NCI-H1105 treated with DMSO at 0.1 percent for 48 hours (cell line): ENCODE data around the gene CDON.
"Not testable (repeated sequence)": the region's sequence is repeated elsewhere in the genome, so short reads cannot be mapped to it uniquely, and the experiment has no call there.

Experiments
- DNase-seq: peaks from one replicate; lab custom pipeline; 2025; lab: John Stamatoyannopoulos, UW

The CDON gene

DNA sequence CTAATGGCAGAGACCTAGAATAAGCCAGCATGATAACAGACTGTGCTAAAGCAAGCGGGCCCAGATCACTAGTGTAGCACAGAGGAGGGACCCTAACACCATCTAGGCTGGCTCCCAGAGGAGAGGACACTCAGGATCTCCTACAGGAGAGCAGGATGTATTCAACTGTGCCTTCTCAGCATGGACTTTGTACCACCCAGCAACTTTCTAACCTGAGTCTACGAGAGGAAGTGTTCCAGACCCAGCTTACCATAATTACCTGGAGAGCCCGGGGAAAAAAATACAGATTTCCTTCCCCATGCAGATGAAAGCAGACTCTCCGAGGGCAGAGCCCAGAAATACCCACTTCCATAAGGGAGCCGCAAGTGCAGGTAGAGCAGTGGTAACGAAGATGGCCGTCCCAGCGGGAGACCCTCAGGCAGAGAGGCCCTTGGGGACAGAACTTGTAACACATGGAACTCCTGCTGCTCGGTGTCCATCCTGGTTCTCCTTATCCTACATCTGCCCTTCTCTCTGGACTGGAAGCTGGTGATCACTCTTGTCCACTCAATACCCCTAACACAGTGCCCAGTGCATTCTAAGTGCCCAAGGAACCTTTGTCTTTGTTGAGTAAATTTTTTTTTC lies 138.2 kb downstream of the CDON start:
- no peak for DNase-seq

DNA sequence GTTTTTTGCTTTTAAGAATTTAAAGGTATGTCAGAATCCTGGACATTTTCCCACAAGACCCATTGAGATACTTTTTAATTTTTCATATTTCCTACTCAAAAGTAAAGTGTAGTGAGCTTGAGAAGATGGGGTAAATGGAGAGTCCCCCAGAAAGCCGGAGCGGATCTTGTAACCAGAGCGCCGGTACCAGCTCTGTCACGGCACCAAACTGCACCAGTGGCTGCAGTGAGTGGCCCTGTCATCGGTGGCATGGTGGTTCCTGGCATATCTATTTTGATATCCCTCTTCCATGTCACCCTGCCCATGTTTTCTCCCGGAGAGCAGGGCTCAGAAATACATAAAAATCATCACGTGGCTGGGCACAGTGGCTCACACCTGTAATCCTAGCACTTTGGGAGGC lies 139.0 kb downstream of the CDON start:
- DNase-seq, result no peak

DNA sequence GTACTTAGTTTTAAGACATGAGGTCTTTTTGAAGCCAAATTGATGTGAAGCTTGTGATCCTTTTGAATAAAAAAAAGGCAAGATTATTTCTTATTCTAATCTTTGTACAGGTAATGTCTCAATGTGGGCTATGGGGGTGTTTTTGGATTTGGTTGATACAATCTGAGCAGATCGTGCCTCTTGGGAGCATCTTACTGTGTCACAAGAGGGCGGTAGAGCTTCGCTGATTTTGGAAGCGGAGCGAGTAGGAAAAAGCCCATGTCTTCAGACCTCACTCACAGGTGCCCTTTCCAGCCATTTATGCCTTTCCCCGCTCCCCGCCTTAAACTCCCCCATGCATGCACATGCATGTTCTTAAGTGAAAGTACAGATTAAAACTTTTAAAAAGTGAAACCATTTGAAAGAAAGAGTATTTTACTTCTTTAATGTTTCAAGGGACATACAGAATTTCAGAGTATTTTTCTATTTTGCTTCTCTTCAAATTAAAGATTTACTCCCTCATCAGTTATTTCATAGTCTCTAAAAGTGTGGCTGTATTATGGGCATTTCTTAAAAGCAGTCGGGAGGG lies 139.6 kb downstream of the CDON start:
- DNase-seq, result peak; percentile 82

DNA sequence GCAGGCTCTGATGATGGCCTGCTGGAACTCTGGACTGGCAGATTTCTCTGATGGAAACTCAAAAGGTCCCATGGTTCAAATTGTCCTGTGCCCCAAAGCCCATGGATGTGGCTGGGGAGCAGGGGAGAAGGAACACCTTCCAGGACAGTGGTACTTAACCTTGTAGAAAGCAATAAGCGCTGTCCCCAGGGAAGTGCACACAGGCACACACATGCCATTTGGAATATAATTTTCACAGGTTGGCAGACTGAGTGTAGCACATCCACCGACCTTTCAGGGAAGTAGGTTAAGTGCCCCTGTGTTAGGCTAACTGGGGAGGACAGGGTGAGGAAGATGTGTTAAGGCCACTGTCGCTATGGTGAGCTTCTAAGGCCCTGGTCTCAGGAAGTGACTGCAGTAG lies 140.5 kb downstream of the CDON start:
- no peak for DNase-seq

DNA sequence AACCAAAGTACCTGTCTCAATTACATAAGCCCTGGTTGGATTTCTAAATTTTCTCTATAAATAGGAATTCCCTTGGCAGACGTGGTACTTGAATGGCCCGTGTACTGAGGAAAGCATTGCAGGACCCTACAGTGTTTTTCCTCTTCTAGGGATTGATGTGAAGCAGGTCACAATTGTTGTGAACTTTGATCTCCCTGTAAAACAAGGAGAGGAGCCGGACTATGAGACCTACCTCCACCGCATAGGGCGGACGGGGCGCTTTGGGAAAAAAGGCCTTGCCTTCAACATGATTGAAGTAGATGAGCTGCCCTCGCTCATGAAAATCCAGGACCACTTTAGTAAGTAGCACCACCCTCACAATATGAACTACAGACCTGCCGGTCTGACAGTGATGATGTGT lies 141.6 kb downstream of the CDON start:
- no peak for DNase-seq

DNA sequence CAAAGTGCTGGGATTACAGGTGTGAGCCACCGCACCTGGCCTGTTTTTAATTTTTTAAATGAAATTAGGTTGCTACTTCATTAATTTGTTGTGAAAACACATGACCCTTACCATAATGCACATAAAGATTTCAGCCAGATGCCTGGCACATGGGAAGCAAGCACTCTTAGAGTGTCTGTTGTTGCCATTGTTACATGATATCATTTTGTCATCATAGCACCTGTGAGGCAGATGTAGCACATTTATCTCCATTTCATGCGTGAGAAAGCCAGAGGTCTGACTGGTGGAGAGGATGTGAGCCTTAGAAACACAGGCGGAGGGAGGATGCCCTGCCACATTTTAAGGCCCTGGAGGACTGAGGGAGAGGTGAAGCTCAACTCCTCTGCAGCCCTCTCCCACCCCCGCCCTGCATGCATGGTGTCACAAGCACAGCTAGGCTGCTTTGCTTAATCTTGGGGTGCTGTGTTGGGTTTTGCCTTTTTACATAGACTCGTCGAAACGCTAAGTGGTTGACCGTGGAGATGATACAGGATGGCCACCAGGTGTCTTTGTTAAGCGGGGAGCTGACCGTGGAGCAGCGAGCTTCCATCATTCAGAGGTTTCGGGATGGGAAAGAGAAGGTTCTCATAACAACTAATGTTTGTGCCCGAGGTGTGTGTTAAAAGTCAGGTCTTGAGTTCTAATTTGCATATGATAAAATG lies 144.4 kb downstream of the CDON start:
- DNase-seq, result no peak

DNA sequence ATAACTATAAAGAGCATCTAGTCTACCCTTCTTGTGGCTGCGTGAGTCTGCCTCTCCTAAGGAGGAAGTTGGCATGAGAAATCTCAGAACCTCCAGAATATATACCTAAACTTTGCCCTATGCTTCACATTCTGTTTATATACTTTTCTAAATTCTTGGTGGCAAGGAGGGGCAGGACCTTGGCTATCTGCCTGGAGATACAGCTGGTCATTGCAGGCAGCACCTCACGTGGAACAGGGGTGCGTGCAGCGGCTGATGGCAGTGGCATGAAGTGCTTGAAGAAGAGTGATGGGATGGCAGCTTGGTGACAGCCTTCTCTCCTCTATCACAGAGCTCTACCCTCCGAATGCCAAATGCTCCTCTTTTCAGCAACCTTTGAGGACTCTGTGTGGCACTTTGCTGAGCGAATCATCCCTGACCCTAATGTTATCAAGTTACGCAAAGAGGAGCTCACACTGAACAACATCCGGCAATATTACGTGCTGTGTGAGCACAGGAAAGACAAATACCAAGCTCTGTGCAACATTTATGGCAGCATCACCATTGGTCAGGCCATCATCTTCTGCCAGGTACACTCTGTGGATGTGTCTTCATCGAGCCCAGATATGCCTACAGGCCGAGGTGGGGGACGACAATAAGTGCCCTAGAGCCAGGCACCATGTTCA lies 145.9 kb downstream of the CDON start:
- DNase-seq, result no peak

DNA sequence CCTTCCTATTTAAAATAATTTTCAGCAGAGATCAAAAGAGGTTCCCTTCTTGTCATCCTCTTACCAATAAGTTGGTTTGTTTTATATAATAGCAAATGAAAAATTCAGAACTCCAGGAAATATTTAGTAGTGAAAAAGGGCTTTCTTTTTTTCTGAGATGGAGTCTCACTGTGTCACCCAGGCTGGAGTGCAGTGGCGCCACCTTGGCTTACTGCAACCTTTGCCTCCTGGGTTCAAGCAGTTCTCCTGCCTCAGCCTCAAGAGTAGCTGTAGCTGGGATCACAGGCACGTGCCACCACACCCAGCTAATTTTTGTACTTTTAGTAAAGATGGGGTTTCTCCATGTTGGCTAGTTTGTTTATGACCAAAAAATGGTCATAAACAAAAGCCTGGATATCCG lies 148.1 kb downstream of the CDON start:
- DNase-seq, result not testable (repeated sequence)

DNA sequence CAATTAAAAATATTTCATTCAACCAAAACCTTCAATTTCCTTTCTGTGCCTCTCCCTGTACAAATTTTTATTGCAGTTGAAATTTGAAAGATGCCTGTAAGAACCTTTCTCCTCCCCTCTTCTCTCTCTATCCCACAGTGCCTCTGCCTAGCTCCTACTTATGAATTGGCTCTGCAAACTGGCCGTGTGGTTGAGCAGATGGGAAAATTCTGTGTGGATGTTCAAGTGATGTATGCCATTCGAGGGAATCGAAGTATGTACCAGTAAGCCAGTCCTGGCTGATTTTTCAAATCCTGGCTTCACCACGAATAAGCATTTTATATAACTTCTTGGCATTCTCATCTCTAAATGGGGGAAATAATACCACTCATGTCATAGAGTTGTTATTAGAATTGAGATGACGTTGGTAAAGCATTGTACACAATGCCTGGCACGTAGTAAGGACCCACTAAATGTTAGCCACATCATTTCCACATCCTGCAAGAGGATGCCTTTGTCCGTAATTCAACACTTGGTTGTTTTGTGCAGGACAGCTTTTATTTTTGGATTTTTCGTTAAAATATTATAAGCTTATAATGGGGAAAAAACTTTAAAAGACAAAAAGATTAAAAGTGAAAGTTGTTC lies 152.3 kb downstream of the CDON start:
- no peak for DNase-seq
